Ishikawa (cell line): ENCODE measurements around the gene MTX1.

Experiments
- EP300 ChIP-seq: IDR thresholded peaks from 2 replicates; pipeline ENCODE4 v1.6.1; 2012; ENCODE audit warnings: borderline replicate concordance
- FOXM1 ChIP-seq: IDR thresholded peaks from 2 replicates; pipeline ENCODE4 v1.6.1; 2012; ENCODE audit warnings: low read depth, borderline replicate concordance
- TEAD4 ChIP-seq: IDR thresholded peaks from 2 replicates; pipeline ENCODE4 v1.6.1; 2012
- YY1 ChIP-seq: IDR thresholded peaks from 2 replicates; pipeline ENCODE4 v1.6.1; 2012; ENCODE audit warnings: low read depth

DNA sequence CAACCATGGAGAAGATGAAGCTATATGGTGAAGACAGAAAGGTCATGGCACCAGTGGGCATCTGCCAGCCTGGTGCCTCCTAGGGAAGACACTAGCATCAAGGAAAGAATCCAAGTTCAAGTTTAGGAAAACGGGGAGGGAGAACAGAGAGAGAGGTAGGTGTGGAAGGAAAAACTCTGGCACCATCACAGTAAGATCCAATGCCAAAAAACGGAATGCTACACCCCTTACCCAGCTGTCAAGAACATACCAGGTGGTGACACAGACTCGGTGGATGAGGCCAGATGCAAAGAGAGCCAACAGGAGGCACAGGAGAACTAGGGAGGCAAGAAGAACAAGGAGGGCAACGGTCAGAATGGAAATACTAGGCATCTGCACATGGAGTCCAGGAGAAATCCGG, 39.0 kb upstream of the MTX1 start:
- no peak for TF ChIP-seq EP300
- no peak for TF ChIP-seq TEAD4
- TF ChIP-seq FOXM1, result no peak
- TF ChIP-seq YY1, result no peak
